Measurements from ENCODE around the gene VTCN1.

The VTCN1 gene

GRCh38 chr1:117201808-117202207, 8.9 kb downstream of the VTCN1 start:
- H3K27ac ChIP-seq (ENCODE audit: extremely low read depth, low read depth, low read length), result no peak overlapping the region
- no peak overlapping the region for H3K4me3 ChIP-seq (ENCODE audit: low read depth, low read length)
- POLR2A ChIA-PET, result interaction anchor here (0.5 kb wide), 1 partner anchor 140 kb away, joined by 4 read pairs; no protein-coding TSS in a partner anchor
- CTCF ChIA-PET, result interaction anchor here (0.7 kb wide), 1 partner anchor 95 kb away, joined by 4 read pairs; no protein-coding TSS in a partner anchor
- no peaks in the 10 kb centered on the region for H3K36me3 ChIP-seq (ENCODE audit: control insufficient read depth in 2 of 2, insufficient read depth in 1 of 2, low read length in 2 of 2)
- H3K9me3 ChIP-seq (ENCODE audit: control insufficient read depth, insufficient read depth, low read depth, low read length), result no peaks in the 10 kb centered on the region
- TF ChIP-seq ZFHX2 (tag by site-specific recombination; conservative IDR thresholded peaks at IDR 0.05) (peak; percentile 34), EGR2 (tag by site-specific recombination; IDR thresholded peaks at IDR 0.05; ENCODE audit: low read depth) (peak; percentile 34), ZNF664 (tag by site-specific recombination; IDR thresholded peaks at IDR 0.05) (no peak)
- no peaks in the 10 kb centered on the region for H3K4me1 ChIP-seq (ENCODE audit: control insufficient read depth, insufficient read depth, low read length)

DNA sequence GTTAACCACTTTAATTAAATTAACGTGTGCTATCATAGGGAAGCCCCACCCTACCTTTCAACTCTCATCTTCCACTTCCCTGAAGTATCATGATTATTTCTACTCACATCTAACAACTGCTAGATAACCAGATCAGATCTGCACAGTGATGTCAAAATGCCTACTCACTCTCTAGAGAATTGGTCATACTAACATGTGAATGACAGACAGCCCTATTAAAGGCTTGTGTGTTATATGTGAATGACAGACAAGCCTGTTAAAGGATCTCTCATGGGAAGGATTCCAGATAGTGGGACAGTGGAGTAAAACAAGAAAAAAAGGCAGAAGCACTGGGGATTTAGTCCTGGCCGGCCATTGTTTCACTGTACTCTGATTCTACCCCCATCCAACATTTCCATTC, 12.6 kb downstream of the VTCN1 start:
- CTCF ChIA-PET, result no interaction called here
- H3K4me1 ChIP-seq (ENCODE audit: control insufficient read depth, insufficient read depth, low read length), result no peaks in the 10 kb centered on the region
- no peaks in the 10 kb centered on the region for H3K9me3 ChIP-seq (ENCODE audit: control insufficient read depth, insufficient read depth, low read depth, low read length)
- POLR2A ChIA-PET, result no interaction called here
- no peak overlapping the region for H3K27ac ChIP-seq (ENCODE audit: extremely low read depth, low read depth, low read length)
- no peaks in the 10 kb centered on the region for H3K36me3 ChIP-seq (ENCODE audit: control insufficient read depth in 2 of 2, insufficient read depth in 1 of 2, low read length in 2 of 2)
- TF ChIP-seq ZNF157 (tag by site-specific recombination; IDR thresholded peaks at IDR 0.05) (no peak), ZNF174 (tag by site-specific recombination; IDR thresholded peaks at IDR 0.05) (no peak), ZNF514 (tag by site-specific recombination; IDR thresholded peaks at IDR 0.05) (no peak), GLIS1 (tag by site-specific recombination; IDR thresholded peaks at IDR 0.05) (no peak), ZNF133 (tag by site-specific recombination; IDR thresholded peaks at IDR 0.05) (no peak), ZNF792 (tag by site-specific recombination; IDR thresholded peaks at IDR 0.05) (no peak), ZNF571 (tag by site-specific recombination; IDR thresholded peaks at IDR 0.05) (no peak), ZNF354C (tag by site-specific recombination; IDR thresholded peaks at IDR 0.05; ENCODE audit: borderline replicate concordance, low read depth) (no peak), ATF2 (tag by site-specific recombination; IDR thresholded peaks at IDR 0.05; ENCODE audit: low read depth) (no peak), ZNF302 (tag by site-specific recombination; IDR thresholded peaks at IDR 0.05; ENCODE audit: low read depth) (no peak)
- TF ChIP-seq, protein P1, sequence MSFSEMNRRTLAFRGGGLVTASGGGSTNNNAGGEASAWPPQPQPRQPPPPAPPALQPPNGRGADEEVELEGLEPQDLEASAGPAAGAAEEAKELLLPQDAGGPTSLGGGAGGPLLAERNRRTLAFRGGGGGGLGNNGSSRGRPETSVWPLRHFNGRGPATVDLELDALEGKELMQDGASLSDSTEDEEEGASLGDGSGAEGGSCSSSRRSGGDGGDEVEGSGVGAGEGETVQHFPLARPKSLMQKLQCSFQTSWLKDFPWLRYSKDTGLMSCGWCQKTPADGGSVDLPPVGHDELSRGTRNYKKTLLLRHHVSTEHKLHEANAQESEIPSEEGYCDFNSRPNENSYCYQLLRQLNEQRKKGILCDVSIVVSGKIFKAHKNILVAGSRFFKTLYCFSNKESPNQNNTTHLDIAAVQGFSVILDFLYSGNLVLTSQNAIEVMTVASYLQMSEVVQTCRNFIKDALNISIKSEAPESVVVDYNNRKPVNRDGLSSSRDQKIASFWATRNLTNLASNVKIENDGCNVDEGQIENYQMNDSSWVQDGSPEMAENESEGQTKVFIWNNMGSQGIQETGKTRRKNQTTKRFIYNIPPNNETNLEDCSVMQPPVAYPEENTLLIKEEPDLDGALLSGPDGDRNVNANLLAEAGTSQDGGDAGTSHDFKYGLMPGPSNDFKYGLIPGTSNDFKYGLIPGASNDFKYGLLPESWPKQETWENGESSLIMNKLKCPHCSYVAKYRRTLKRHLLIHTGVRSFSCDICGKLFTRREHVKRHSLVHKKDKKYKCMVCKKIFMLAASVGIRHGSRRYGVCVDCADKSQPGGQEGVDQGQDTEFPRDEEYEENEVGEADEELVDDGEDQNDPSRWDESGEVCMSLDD (tag by site-specific recombination; IDR thresholded peaks at IDR 0.05), result no peak
- no peak overlapping the region for H3K4me3 ChIP-seq (ENCODE audit: low read depth, low read length)

- POLR2A ChIA-PET, result no interaction called here
- CTCF ChIA-PET, result interaction anchor here (0.7 kb wide), 1 partner anchor 27 kb away, joined by 3 read pairs; no protein-coding TSS in a partner anchor
- H3K9me3 ChIP-seq (ENCODE audit: control insufficient read depth, insufficient read depth, low read depth, low read length), result no peaks in the 10 kb centered on the region
- H3K27ac ChIP-seq (ENCODE audit: extremely low read depth, low read depth, low read length), result no peak overlapping the region
- H3K36me3 ChIP-seq (ENCODE audit: control insufficient read depth in 2 of 2, insufficient read depth in 1 of 2, low read length in 2 of 2), result no peaks in the 10 kb centered on the region
- H3K4me1 ChIP-seq (ENCODE audit: control insufficient read depth, insufficient read depth, low read length), result no peaks in the 10 kb centered on the region
- no peak overlapping the region for H3K4me3 ChIP-seq (ENCODE audit: low read depth, low read length)
- no peak for TF ChIP-seq KLF16 (tag by site-specific recombination; IDR thresholded peaks at IDR 0.05)
- no peak for TF ChIP-seq ZNF776 (tag by site-specific recombination; IDR thresholded peaks at IDR 0.05; ENCODE audit: borderline replicate concordance)
- no peak for TF ChIP-seq ZBTB7A (tag by site-specific recombination; IDR thresholded peaks at IDR 0.05; ENCODE audit: low read depth)
- no peak for TF ChIP-seq ZNF146 (tag by site-specific recombination; IDR thresholded peaks at IDR 0.05)
- TF ChIP-seq GLIS1 (tag by site-specific recombination; IDR thresholded peaks at IDR 0.05), result no peak
- TF ChIP-seq, protein P2, sequence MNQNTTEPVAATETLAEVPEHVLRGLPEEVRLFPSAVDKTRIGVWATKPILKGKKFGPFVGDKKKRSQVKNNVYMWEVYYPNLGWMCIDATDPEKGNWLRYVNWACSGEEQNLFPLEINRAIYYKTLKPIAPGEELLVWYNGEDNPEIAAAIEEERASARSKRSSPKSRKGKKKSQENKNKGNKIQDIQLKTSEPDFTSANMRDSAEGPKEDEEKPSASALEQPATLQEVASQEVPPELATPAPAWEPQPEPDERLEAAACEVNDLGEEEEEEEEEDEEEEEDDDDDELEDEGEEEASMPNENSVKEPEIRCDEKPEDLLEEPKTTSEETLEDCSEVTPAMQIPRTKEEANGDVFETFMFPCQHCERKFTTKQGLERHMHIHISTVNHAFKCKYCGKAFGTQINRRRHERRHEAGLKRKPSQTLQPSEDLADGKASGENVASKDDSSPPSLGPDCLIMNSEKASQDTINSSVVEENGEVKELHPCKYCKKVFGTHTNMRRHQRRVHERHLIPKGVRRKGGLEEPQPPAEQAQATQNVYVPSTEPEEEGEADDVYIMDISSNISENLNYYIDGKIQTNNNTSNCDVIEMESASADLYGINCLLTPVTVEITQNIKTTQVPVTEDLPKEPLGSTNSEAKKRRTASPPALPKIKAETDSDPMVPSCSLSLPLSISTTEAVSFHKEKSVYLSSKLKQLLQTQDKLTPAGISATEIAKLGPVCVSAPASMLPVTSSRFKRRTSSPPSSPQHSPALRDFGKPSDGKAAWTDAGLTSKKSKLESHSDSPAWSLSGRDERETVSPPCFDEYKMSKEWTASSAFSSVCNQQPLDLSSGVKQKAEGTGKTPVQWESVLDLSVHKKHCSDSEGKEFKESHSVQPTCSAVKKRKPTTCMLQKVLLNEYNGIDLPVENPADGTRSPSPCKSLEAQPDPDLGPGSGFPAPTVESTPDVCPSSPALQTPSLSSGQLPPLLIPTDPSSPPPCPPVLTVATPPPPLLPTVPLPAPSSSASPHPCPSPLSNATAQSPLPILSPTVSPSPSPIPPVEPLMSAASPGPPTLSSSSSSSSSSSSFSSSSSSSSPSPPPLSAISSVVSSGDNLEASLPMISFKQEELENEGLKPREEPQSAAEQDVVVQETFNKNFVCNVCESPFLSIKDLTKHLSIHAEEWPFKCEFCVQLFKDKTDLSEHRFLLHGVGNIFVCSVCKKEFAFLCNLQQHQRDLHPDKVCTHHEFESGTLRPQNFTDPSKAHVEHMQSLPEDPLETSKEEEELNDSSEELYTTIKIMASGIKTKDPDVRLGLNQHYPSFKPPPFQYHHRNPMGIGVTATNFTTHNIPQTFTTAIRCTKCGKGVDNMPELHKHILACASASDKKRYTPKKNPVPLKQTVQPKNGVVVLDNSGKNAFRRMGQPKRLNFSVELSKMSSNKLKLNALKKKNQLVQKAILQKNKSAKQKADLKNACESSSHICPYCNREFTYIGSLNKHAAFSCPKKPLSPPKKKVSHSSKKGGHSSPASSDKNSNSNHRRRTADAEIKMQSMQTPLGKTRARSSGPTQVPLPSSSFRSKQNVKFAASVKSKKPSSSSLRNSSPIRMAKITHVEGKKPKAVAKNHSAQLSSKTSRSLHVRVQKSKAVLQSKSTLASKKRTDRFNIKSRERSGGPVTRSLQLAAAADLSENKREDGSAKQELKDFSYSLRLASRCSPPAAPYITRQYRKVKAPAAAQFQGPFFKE (tag by site-specific recombination; IDR thresholded peaks at IDR 0.05; ENCODE audit: borderline replicate concordance), result no peak
- no peak for TF ChIP-seq CTCF (tag by site-specific recombination; IDR thresholded peaks at IDR 0.05)
Observed at GRCh38 chr1:117189726-117190125, 21.0 kb downstream of the VTCN1 start.
